AG20443 (cell line): ENCODE results near the gene EGF.
"Not testable (repeated sequence)": the region's sequence is repeated elsewhere in the genome, so short reads cannot be mapped to it uniquely, and the experiment has no call there.

Source experiments
- DNase-seq: peaks from one replicate; pipeline ENCODE4 v3.0.0; 2012; ENCODE audit warnings: low spot score, mixed read lengths

Gene EGF

DNA sequence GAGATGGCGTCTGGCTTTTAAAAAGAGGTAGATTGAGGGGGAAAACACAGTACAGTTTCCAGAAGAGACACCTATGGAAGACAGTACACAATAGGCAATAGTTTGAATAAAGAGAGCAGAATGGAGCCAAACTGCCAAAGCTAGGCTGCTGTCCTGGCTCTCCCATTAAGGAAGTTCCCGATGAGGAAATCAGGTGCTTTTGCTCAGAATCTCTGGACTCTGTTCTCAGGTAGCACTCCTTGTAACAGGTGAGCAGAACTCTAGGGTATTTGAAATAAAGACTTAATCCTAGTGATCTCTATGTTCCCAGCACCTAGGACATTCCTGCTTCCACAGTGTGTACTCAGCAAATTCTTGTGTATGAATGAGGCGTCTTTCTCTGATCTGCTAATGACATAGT is 1.6 kb downstream of the EGF start:
- no peak for DNase-seq

DNA sequence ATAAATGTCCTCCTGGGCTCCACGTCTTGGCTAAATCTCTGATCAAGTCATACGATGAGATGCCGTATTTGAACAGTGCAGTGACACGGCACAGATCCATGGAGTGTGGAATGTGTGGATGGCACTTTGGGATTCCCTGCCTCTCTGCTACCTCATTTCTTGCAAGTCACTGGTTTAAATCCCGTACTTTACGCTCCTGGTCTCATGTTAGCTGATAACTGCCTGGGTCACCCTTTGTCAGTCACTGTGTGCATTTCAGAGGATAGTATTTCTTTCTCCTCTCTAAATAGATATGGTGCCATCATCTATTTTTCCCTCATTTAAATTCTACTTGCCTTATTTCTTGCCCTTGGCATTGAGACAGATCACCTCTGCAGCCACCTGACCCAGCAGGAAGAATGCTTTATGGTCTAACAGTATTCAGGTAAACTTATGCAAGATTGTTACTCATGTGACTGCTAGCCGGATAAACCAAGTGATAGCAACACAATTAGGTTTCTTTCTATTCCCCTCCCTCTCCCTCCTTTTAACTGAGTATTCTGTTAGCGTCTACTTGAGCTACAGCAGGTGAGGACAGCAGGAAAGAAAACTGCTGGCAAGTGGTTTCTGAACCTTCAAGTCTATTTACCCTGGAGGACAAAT is 2.8 kb downstream of the EGF start:
- no peak for DNase-seq

DNA sequence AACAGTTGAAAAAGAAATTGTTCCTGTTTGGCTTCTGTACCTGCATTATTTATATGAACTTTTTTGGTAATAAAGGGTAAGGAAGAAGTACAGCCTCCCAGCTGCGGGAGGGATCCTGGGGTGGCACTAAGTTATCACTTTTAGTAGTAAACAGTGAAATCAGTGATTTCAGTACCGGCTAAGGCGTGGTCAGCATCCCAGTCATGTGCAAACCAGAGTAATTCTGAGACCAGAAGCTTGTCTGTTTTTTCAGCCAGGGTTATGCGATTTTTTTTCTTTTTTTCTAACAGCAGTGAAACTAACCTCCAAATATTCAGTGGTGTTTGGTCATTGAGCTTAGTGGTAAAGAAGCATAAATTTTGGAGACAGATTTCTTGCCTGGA is 3.3 kb downstream of the EGF start:
- no peak for DNase-seq

GRCh38 chr4:109921384-109921808 is 8.7 kb downstream of the EGF start:
- peak; percentile 75 for DNase-seq

GRCh38 chr4:109925396-109925795 is 12.7 kb downstream of the EGF start:
- DNase-seq = no peak

DNA sequence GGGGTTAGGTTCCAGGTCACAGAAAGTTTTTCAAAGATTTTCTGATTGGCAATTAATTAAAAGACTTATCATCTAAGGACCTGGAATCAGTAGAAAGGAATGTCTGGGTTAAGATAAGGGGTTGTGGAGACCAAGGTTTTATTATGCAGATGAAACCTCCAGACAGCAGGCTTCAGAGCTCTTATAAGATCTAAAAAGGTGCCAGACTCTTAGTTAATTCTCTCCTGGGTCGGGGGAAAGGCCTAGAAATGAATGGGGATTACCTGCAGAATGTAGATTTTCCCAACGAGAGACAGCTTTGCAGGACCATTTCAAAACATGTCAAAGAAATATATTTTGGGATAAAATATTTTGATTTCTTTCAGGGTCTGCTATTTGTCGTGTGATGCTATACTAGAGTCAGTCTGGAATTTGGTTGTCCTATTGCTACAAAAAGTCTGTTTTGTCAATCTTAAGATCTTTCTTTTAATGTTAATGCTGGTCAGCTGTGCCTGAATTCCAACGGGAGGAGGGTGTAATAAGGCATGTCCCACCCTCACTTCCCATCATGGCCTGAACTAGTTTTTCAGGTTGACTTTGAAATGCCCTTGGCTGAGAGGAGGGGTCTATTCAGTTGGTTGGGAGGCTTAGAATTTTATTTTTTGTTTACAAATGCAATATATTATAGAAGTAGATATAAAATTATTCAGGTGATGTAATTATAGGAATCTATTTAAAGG is 15.8 kb downstream of the EGF start:
- DNase-seq = no peak

- no peak for DNase-seq
Observed at GRCh38 chr4:109930464-109930863, 17.8 kb downstream of the EGF start.

- DNase-seq = no peak
Observed at GRCh38 chr4:109930872-109931271, 18.2 kb downstream of the EGF start.

- no peak for DNase-seq
Observed at GRCh38 chr4:109931318-109931717, 18.6 kb downstream of the EGF start.

DNA sequence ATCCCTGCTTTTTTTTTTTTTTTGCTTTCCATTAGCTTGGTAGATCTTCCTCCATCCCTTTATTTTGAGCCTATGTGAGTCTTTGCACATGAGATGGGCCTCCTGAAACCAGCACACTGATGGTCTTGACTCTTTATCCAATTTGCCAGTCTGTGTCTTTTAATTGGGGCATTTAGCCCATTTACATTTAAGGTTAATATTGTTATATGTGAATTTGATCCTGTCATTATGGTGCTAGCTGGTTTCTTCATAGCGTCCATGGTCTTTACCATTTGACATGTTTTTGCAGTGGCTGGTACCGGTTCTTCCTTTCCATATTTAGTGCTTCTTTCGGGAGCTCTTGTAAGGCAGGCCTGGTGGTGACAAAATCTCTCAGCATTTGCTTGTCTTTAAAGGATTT is 24.7 kb downstream of the EGF start:
- not testable (repeated sequence) for DNase-seq

- no peak for DNase-seq
Observed at GRCh38 chr4:109939190-109939589, 26.5 kb downstream of the EGF start.

GRCh38 chr4:109942292-109942926 is 29.7 kb downstream of the EGF start:
- no peak for DNase-seq

- no peak for DNase-seq
Observed at GRCh38 chr4:109943745-109944144, 31.1 kb downstream of the EGF start.

DNA sequence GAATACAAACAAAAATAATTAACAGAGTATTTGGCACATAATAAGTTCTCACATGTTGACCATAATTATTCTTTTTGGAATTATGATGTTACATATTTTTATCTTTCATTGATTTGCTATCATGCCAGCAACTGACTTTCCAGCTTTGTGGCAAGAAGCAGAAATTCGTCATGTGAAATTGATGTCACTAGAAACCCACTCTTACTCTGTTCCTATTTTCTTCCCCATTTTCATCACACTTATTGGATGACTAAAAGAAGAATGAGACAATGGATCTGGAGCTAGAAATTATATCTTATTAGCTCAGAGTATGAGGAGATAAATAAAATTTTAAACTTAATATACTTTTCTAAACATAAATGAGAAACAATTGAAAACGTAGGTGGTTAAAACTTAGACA is 31.9 kb downstream of the EGF start:
- no peak for DNase-seq

GRCh38 chr4:109945056-109945455 is 32.4 kb downstream of the EGF start:
- no peak for DNase-seq

DNA sequence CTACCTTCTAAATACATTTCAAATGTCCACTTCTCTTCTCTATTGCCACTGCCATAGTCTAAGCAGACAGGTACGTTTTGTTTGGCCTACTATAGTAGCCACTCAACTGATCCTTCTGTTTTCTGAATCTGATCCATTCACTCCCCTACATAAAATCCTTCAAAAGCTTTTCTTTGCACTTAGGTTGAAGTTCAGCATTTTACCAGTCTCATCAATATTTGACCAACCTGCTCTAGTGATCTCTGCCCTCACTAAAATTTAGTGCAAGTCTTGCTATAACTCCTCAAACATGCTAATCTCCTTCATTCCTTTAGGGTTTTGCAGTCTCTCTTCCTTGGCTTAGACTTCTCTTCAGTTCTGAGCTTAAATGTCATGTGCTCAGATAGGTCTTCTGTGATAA is 33.4 kb downstream of the EGF start:
- DNase-seq = no peak

- no peak for DNase-seq
Observed at GRCh38 chr4:109947457-109947856, 34.8 kb downstream of the EGF start.

DNA sequence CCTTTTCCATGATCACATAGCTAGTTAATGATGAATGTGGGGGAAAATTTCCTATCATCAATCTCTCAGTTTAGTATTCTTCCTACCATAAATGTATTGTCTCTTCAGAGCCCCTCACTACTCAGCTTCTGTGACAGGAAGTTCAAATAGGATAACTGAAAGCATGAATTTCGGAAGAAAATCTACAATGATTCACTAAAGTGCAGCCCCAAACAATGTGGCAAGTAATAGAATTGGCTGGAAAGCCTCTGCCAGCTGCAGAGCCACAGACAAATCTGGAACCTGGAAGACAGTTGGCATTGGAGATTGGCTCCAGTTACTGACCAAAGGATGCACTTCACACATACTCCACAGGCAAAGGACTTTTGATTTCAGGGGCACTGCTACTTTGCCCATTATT is 35.2 kb downstream of the EGF start:
- DNase-seq = no peak

DNA sequence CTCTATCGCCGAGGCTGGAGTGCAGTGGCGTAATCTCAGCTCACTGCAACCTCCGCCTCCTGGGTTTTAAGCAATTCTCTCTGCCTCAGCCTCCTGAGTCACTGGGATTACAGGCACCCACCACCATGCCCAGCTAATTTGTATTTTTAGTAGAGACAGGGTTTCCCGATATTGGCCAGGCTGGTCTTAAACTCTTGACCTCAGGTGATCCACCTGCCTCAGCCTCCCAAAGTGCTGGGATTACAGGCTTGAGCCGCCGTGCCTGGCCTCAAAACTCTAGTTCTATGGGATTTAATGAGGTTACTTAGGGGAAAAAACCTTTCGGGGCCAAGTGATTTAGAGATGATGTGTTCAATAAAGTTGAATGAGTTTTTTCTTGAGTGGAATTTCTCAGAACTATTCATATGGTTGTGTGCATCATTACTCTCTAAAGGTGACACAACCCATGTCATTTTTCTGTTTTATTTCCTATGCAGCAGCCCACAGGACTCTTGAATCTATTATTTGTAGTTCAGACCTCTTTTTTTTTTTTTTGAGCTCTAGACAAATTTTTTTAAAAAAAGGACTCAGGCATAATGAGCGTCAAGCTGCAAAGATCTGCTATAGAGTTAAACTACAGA is 36.5 kb downstream of the EGF start:
- DNase-seq = not testable (repeated sequence)

DNA sequence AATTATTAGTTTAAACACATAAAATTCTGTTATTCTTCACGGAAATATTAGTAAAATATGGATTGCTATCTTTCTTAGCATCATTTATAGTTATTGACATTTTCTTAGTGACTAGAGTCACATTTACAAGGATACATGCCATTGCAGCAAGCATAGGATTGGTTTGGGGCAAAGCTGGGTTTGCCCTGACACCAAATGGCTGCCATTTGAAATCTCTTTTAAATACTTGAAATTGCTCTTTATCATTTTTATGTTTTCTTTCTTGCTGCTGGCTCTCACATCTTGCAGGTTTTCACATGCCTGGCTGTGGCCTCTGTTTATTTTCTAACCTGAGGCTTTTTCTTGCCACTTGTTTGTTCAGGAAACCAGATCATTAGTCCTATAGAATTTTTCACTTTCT is 39.9 kb downstream of the EGF start:
- no peak for DNase-seq

- DNase-seq = no peak
Observed at GRCh38 chr4:109953556-109953955, 40.9 kb downstream of the EGF start.

- no peak for DNase-seq
Observed at GRCh38 chr4:109955146-109955545, 42.5 kb downstream of the EGF start.

- DNase-seq = no peak
Observed at GRCh38 chr4:109957227-109957626, 44.5 kb downstream of the EGF start.
